Hepatocyte (in vitro differentiated cells): Measurements from ENCODE around the gene SMAGP.

Experiments used
- CTCF ChIP-seq: fragments of 200-600 bp; sonication (generic); IDR thresholded peaks from 2 replicates; pipeline ENCODE4 v1.5.1; 2016; ENCODE audit warnings: antibody characterized with exemption, mild to moderate bottlenecking; ENCODE audit not compliant: poor library complexity
- EZH2 ChIP-seq: fragments of 200-600 bp; sonication (generic); IDR thresholded peaks from 2 replicates; pipeline ENCODE4 v1.6.1; 2016; ENCODE audit warnings: antibody characterized with exemption, mild to moderate bottlenecking, borderline replicate concordance
- EZH2phosphoT487 ChIP-seq: fragments of 200-600 bp; sonication (generic); IDR thresholded peaks from one replicate; pipeline ENCODE4 v1.6.1; 2018; ENCODE audit warnings: antibody characterized with exemption, mild to moderate bottlenecking, low read depth, moderate library complexity; ENCODE audit not compliant: unreplicated experiment, severe bottlenecking

- no peak for TF ChIP-seq CTCF
- TF ChIP-seq EZH2, result no peak
- TF ChIP-seq EZH2phosphoT487, result no peak
These were observed 25.4 kb upstream of the SMAGP start for GRCh38 chr12:51295651-51296050.
